IMR-90 (cell line): ENCODE results near the gene EPS8. TPM values are rescaled to one million over a fixed set of nuclear protein-coding genes. Genes with fewer than 3 reads are reported as not detected.

Experiments used
- ATAC-seq: fragments of 200-7000 bp; cut with Tn5 transposase; 2 replicates; pipeline ENCODE4 v1.9.1; 2020; ENCODE audit warnings: low read depth, mild to moderate bottlenecking, moderate library complexity
- BruUV-seq: library from RNA; stranded (reverse); fragments of 400-500 nt; replicated peaks from 2 replicates; lab custom pipeline; 2021; lab: Mats Ljungman, UMichigan
- CTCF ChIA-PET: fragments of 300-600 bp; formaldehyde crosslinking; extraction: SDS; loops from one replicate; lab custom pipeline; 2021; ENCODE audit warnings: antibody characterized with exemption; lab: Yijun Ruan, JAX
- POLR2A ChIA-PET: fragments of 300-600 bp; sonication (Branson Sonifier 250); formaldehyde crosslinking; loops from one replicate; lab custom pipeline; 2022; ENCODE audit warnings: antibody characterized with exemption; ENCODE audit not compliant: unreplicated experiment; lab: Charles Lee
- DNase-seq: peaks from one replicate; pipeline ENCODE4 v3.0.0; 2013
- H2AFZ ChIP-seq: replicated peaks from 2 replicates; pipeline ENCODE3; 2013; ENCODE audit warnings: low read length, mild to moderate bottlenecking; ENCODE audit not compliant: poor library complexity
- H2AK5ac ChIP-seq: 2 replicates; pipeline ENCODE4 v1.6.1; 2013; ENCODE audit warnings: low read depth, low read length, inconsistent platforms
- H2AK9ac ChIP-seq: replicated peaks from 2 replicates; pipeline ENCODE3; 2013; ENCODE audit warnings: mild to moderate bottlenecking, low read depth, low read length, moderate library complexity; ENCODE audit not compliant: poor library complexity
- H2BK120ac ChIP-seq: 2 replicates; pipeline ENCODE4 v1.6.1; 2013; ENCODE audit warnings: low read depth, low read length, inconsistent platforms
- H2BK15ac ChIP-seq: 3 replicates; pipeline ENCODE4 v1.6.1; 2013; ENCODE audit warnings: low read depth, low read length, inconsistent platforms
- H2BK20ac ChIP-seq: 2 replicates; pipeline ENCODE4 v1.6.1; 2013; ENCODE audit warnings: low read depth, mild to moderate bottlenecking, inconsistent platforms, low read length, moderate library complexity
- H2BK5ac ChIP-seq: 2 replicates; pipeline ENCODE4 v1.6.1; 2013; ENCODE audit warnings: mild to moderate bottlenecking, low read depth, low read length, inconsistent platforms; ENCODE audit not compliant: poor library complexity, severe bottlenecking
- H3K14ac ChIP-seq: replicated peaks from 2 replicates; pipeline ENCODE4 v1.6.1; 2013; ENCODE audit warnings: low read depth, low read length, inconsistent platforms
- H3K18ac ChIP-seq: 2 replicates; pipeline ENCODE4 v1.6.1; 2013; ENCODE audit warnings: low read depth, low read length, control low read depth
- H3K23ac ChIP-seq: 2 replicates; pipeline ENCODE4 v1.6.1; 2013; ENCODE audit warnings: low read depth, low read length, inconsistent platforms
- H3K27ac ChIP-seq: 2 replicates; pipeline ENCODE4 v1.5.1; 2013; ENCODE audit warnings: mild to moderate bottlenecking, control low read depth, low read length; ENCODE audit not compliant: insufficient read depth
- H3K27me3 ChIP-seq: 2 replicates; pipeline ENCODE4 v1.6.1; 2013; ENCODE audit warnings: low read length; ENCODE audit not compliant: control insufficient read depth, insufficient read depth
- H3K36me3 ChIP-seq: 2 replicates; pipeline ENCODE4 v1.6.1; 2013; ENCODE audit warnings: low read length, mixed read lengths; ENCODE audit not compliant: control insufficient read depth, insufficient read depth
- H3K4ac ChIP-seq: 2 replicates; pipeline ENCODE4 v1.6.1; 2013; ENCODE audit warnings: low read depth, low read length, inconsistent platforms
- H3K4me1 ChIP-seq: 2 replicates; pipeline ENCODE4 v1.6.1; 2013; ENCODE audit warnings: low read length, mixed read lengths; ENCODE audit not compliant: control insufficient read depth, insufficient read depth
- H3K4me2 ChIP-seq: 2 replicates; pipeline ENCODE4 v1.6.1; 2013; ENCODE audit warnings: low read depth, mild to moderate bottlenecking, control low read depth, low read length, moderate library complexity
- H3K4me3 ChIP-seq: 2 replicates; pipeline ENCODE4 v1.5.1; 2013; ENCODE audit warnings: low read depth, mild to moderate bottlenecking, control low read depth, low read length, moderate library complexity; ENCODE audit not compliant: insufficient read depth
- H3K56ac ChIP-seq: 2 replicates; pipeline ENCODE4 v1.6.1; 2013; ENCODE audit warnings: low read length, inconsistent platforms; ENCODE audit not compliant: insufficient read depth; ENCODE audit errors: extremely low read depth
- H3K79me1 ChIP-seq, 2 experiments: 2 replicates each; pipeline ENCODE4 v1.6.1; 2013; ENCODE audit warnings: low read length in 2 of 2, inconsistent platforms in 1 of 2, low read depth in 1 of 2
- H3K9ac ChIP-seq: 2 replicates; pipeline ENCODE4 v1.6.1; 2013; ENCODE audit warnings: low read depth, low read length, control low read depth
- H3K9me1 ChIP-seq: 2 replicates; pipeline ENCODE4 v1.6.1; 2013; ENCODE audit warnings: low read length, inconsistent platforms; ENCODE audit not compliant: insufficient read depth
- H3K9me3 ChIP-seq: 2 replicates; pipeline ENCODE4 v1.6.1; 2013; ENCODE audit warnings: low read length; ENCODE audit not compliant: control insufficient read depth, insufficient read depth
- H4K20me1 ChIP-seq: 2 replicates; pipeline ENCODE4 v1.6.1; 2013; ENCODE audit warnings: low read length, inconsistent platforms; ENCODE audit not compliant: insufficient read depth
- H4K5ac ChIP-seq: 2 replicates; pipeline ENCODE4 v1.6.1; 2013; ENCODE audit warnings: mild to moderate bottlenecking, low read depth, low read length, control low read depth
- H4K8ac ChIP-seq, 2 experiments: 2 replicates each; pipeline ENCODE4 v1.6.1; 2013; ENCODE audit warnings: low read depth in 2 of 2, low read length in 2 of 2, control low read depth in 1 of 2, inconsistent platforms in 1 of 2
- H4K91ac ChIP-seq: 2 replicates; pipeline ENCODE4 v1.6.1; 2013; ENCODE audit warnings: low read depth, low read length, inconsistent platforms; ENCODE audit not compliant: insufficient read depth
- BHLHE40 ChIP-seq: fragments of 150-350 bp; IDR thresholded peaks from 2 replicates; pipeline ENCODE4 v1.6.1; 2016; ENCODE audit warnings: mild to moderate bottlenecking, low read depth, low read length
- CEBPB ChIP-seq: IDR thresholded peaks from 2 replicates; pipeline ENCODE4 v1.6.1; 2012; ENCODE audit warnings: low read depth, low read length, improper control_type of control experiment
- CHD1 ChIP-seq: IDR thresholded peaks from 2 replicates; pipeline ENCODE4 v1.6.1; 2012; ENCODE audit warnings: low read depth, low read length, improper control_type of control experiment
- FOS ChIP-seq: fragments of 150-350 bp; IDR thresholded peaks from 2 replicates; pipeline ENCODE4 v1.6.1; 2016; ENCODE audit warnings: low read depth, low read length
- MXI1 ChIP-seq: IDR thresholded peaks from 2 replicates; pipeline ENCODE4 v1.6.1; 2012; ENCODE audit warnings: low read depth, mild to moderate bottlenecking, low read length, moderate library complexity, borderline replicate concordance
- NFE2L2 ChIP-seq: fragments of 150-350 bp; IDR thresholded peaks from 2 replicates; pipeline ENCODE4 v1.6.1; 2016; ENCODE audit warnings: low read depth, mild to moderate bottlenecking, low read length
- POLR2A ChIP-seq: IDR thresholded peaks from 2 replicates; pipeline ENCODE4 v1.6.1; 2012; ENCODE audit warnings: mild to moderate bottlenecking, low read depth, low read length
- RAD21 ChIP-seq: IDR thresholded peaks from 2 replicates; pipeline ENCODE4 v1.6.1; 2012; ENCODE audit warnings: low read length, improper control_type of control experiment
- RCOR1 ChIP-seq: IDR thresholded peaks from 2 replicates; pipeline ENCODE4 v1.6.1; 2012; ENCODE audit warnings: mild to moderate bottlenecking, low read length, improper control_type of control experiment; ENCODE audit not compliant: insufficient replicate concordance
- RFX5 ChIP-seq: IDR thresholded peaks from 2 replicates; pipeline ENCODE4 v1.8.0; 2012; ENCODE audit warnings: low read depth, mild to moderate bottlenecking, low read length, moderate library complexity
- WGBS, 2 experiments: methylation state at CpG; one replicate each; pipeline versions ENCODE4 v1.1.5 to v1.1.7; 2013; ENCODE audit warnings: missing lambda C conversion rate in 2 of 2; ENCODE audit not compliant: insufficient read length in 1 of 2; ENCODE audit errors: extremely low coverage in 2 of 2; 5-methylcytosine and 5-hydroxymethylcytosine counted together
- dilution Hi-C: fragments of 300-500 bp; cut with HindIII; formaldehyde crosslinking; loops from one replicate; pipeline ENCODE4 v1.14.3; 2018; ENCODE audit warnings: low sequenced_read_pairs; ENCODE audit not compliant: unreplicated experiment
- in situ Hi-C: fragments of 300-500 bp; cut with MboI; formaldehyde crosslinking; loops from 3 replicates; pipeline ENCODE4 v1.14.3; 2019; ENCODE audit warnings: low sequenced_read_pairs, inconsistent platforms, mixed read lengths
- intact Hi-C: fragments of 100-400 bp; cut with micrococcal nuclease; formaldehyde crosslinking; loops from 2 replicates; pipeline ENCODE4 v1.10.0; 2022
- polyA plus RNA-seq, 3 experiments: library from polyadenylated mRNA; depleted of rRNA; stranded (reverse); fragments of >200 nt; gene quantifications; 2 replicates each; pipeline ENCODE4 v1.2.3, GENCODE V29; 2012; ENCODE audit warnings: low replicate concordance in 1 of 3
- total RNA-seq: library from RNA; depleted of rRNA; stranded (reverse); fragments of >200 nt; gene quantifications from 2 replicates; pipeline ENCODE4 v1.2.3, GENCODE V29; 2012
- TF ChIP-seq, protein P1 (sequence below): conservative IDR thresholded peaks from 2 replicates; pipeline ENCODE4 v1.5.1; 2012; ENCODE audit warnings: mild to moderate bottlenecking, low read depth, low read length, improper control_type of control experiment
- TF ChIP-seq, protein P2 (sequence below): fragments of 150-350 bp; IDR thresholded peaks from 2 replicates; pipeline ENCODE4 v1.6.1; 2017; ENCODE audit warnings: mild to moderate bottlenecking, antibody characterized with exemption, low read length, low read depth

The EPS8 gene
- total and polyA plus RNA-seq, 2 of the 4 experiments (the other 2 are of a cell fraction) = 45.1 to 104 TPM

DNA sequence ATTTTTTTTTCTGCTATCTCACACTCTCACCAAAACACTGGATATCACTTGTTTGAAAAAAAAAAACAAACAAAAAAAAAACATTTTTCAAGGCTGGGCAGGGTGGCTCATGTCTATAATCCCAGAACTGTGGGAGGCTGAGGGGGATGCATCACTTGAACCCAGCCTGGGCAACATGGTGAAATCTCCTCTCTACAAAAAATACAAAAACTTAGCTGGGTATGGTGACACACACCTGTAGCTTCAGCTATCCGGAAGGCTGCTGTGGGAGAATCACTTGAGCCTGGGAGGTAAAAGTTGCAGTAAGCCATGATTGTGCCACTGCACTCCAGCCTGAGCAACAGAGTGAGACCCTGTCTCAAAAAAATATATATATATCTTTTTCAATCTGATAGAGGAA lies 66.2 kb downstream of the EPS8 start:
- no peaks in the 10 kb centered on the region for H3K9me3 ChIP-seq
- in situ Hi-C loops (no loop called here), intact Hi-C loops (no loop called here), dilution Hi-C loops (no loop called here)
- no peak overlapping the region for H3K23ac ChIP-seq
- no peak overlapping the region for H2BK120ac ChIP-seq
- BruUV-seq = no TSS peak
- H2AFZ ChIP-seq = no peak overlapping the region
- DNase-seq (no peak), ATAC-seq (no peak)
- no peak overlapping the region for H3K4me2 ChIP-seq
- H3K56ac ChIP-seq = no peak overlapping the region
- H4K8ac ChIP-seq = no peak overlapping the region
- H2BK15ac ChIP-seq = no peak overlapping the region
- H3K36me3 ChIP-seq = no peaks in the 10 kb centered on the region
- no peak overlapping the region for H2AK9ac ChIP-seq
- H3K27me3 ChIP-seq = no peaks in the 10 kb centered on the region
- no peak overlapping the region for H4K5ac ChIP-seq
- no peak overlapping the region; the same call in 1 of the 2 replicates for H3K4ac ChIP-seq
- no CpG with 5 or more reads among the region's 1 CpG for WGBS, 2 experiments
- no peaks in the 10 kb centered on the region for H4K20me1 ChIP-seq
- H3K14ac ChIP-seq = 0 out of 2 replicates have a peak overlapping the region, but pooled peaks have one; percentile 2
- no peak overlapping the region for H3K9ac ChIP-seq
- peaks cover 14% of the 10 kb centered on the region for H3K4me1 ChIP-seq
- peaks cover 18 to 61% of the 10 kb centered on the region in 2 experiments for H3K79me1 ChIP-seq
- CTCF ChIA-PET = no interaction called here
- H3K27ac ChIP-seq = no peak overlapping the region
- H3K18ac ChIP-seq = no peak overlapping the region
- no peaks in the 10 kb centered on the region; the same call in 1 of the 2 replicates for H3K9me1 ChIP-seq
- H2AK5ac ChIP-seq = no peak overlapping the region
- no peak overlapping the region for H2BK5ac ChIP-seq
- TF ChIP-seq NFE2L2 (no peak), RCOR1 (no peak), FOS (no peak), RAD21 (no peak), RFX5 (no peak), CHD1 (no peak), POLR2A (no peak), BHLHE40 (no peak), CEBPB (no peak), MXI1 (no peak)
- TF ChIP-seq, protein P1, sequence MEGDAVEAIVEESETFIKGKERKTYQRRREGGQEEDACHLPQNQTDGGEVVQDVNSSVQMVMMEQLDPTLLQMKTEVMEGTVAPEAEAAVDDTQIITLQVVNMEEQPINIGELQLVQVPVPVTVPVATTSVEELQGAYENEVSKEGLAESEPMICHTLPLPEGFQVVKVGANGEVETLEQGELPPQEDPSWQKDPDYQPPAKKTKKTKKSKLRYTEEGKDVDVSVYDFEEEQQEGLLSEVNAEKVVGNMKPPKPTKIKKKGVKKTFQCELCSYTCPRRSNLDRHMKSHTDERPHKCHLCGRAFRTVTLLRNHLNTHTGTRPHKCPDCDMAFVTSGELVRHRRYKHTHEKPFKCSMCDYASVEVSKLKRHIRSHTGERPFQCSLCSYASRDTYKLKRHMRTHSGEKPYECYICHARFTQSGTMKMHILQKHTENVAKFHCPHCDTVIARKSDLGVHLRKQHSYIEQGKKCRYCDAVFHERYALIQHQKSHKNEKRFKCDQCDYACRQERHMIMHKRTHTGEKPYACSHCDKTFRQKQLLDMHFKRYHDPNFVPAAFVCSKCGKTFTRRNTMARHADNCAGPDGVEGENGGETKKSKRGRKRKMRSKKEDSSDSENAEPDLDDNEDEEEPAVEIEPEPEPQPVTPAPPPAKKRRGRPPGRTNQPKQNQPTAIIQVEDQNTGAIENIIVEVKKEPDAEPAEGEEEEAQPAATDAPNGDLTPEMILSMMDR = no peak
- TF ChIP-seq, protein P2, sequence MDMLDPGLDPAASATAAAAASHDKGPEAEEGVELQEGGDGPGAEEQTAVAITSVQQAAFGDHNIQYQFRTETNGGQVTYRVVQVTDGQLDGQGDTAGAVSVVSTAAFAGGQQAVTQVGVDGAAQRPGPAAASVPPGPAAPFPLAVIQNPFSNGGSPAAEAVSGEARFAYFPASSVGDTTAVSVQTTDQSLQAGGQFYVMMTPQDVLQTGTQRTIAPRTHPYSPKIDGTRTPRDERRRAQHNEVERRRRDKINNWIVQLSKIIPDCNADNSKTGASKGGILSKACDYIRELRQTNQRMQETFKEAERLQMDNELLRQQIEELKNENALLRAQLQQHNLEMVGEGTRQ = no peak
- no peak overlapping the region for H2BK20ac ChIP-seq
- H4K91ac ChIP-seq = no peak overlapping the region
- no peak overlapping the region for H3K4me3 ChIP-seq
- POLR2A ChIA-PET = no interaction called here
